Measurements from ENCODE around the gene ARL17B. TPM values are rescaled to one million over a fixed set of nuclear protein-coding genes. Genes with fewer than 3 reads are reported as not detected.
"Not testable (repeated sequence)": the region's sequence is repeated elsewhere in the genome, so short reads cannot be mapped to it uniquely, and the experiment has no call there.

The ARL17B gene
- total RNA-seq, 1 donor from 2014 or later, result 12.8 TPM

DNA sequence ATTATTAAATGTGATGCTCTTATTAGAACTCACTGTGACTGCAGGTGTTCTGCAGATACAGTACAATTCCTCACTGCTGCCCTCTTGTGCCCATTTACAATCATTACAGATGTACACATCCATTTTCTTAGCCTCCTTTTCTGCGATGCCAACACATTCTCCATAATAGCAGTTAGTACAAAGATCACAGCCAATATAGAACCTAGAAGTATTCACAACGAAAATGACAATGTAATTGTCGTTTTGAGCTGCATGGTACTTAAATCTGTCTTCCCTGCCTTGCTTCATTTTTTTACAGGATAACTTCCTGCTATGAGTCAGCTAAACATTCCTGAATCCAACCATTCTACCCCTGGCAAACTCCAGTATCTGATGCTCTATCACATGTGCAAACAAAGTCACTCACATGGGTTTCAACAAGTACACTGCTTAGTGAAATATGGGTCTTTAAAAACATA is 74.8 kb downstream of the ARL17B start:
- not testable (repeated sequence) for H3K4me1 Mint-ChIP-seq; H3K9me3 Mint-ChIP-seq; H3K27me3 Mint-ChIP-seq (ENCODE audit: low read depth); H3K36me3 Mint-ChIP-seq (ENCODE audit: low read depth); H3K27ac Mint-ChIP-seq (ENCODE audit: unreplicated experiment)
- peak; percentile 71 for DNase-seq (ENCODE audit: low read depth, low spot score)
- TF ChIP-seq, protein P1, sequence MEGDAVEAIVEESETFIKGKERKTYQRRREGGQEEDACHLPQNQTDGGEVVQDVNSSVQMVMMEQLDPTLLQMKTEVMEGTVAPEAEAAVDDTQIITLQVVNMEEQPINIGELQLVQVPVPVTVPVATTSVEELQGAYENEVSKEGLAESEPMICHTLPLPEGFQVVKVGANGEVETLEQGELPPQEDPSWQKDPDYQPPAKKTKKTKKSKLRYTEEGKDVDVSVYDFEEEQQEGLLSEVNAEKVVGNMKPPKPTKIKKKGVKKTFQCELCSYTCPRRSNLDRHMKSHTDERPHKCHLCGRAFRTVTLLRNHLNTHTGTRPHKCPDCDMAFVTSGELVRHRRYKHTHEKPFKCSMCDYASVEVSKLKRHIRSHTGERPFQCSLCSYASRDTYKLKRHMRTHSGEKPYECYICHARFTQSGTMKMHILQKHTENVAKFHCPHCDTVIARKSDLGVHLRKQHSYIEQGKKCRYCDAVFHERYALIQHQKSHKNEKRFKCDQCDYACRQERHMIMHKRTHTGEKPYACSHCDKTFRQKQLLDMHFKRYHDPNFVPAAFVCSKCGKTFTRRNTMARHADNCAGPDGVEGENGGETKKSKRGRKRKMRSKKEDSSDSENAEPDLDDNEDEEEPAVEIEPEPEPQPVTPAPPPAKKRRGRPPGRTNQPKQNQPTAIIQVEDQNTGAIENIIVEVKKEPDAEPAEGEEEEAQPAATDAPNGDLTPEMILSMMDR (conservative IDR thresholded peaks at IDR 0.05), result peak; percentile 88
- peak overlapping the region; percentile 0 for H3K4me3 Mint-ChIP-seq

GRCh38 chr17:46285500-46285899 is 76.1 kb downstream of the ARL17B start:
- not testable (repeated sequence) for H3K27me3 Mint-ChIP-seq (ENCODE audit: low read depth); DNase-seq (ENCODE audit: low read depth, low spot score); H3K4me1 Mint-ChIP-seq; H3K4me3 Mint-ChIP-seq; H3K27ac Mint-ChIP-seq (ENCODE audit: unreplicated experiment); H3K9me3 Mint-ChIP-seq; H3K36me3 Mint-ChIP-seq (ENCODE audit: low read depth)

DNA sequence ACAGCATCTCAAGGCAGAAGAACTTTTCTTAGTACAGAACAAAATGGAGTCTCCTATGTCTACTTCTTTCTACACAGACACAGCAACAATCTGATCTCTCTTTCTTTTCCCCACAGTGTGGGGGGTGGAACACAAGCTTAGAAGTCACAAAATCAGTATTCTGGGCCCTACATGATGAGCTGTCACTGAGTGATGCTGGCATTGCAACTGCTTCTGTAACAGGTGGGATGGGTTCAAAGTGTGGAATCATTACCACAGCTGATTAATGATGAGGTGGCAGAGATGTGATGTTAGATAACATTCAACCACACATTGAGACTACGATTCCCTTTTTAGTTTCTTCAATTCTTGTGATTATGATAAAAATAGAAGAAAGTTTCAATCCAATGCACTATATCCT is 77.1 kb downstream of the ARL17B start:
- H3K9me3 Mint-ChIP-seq; H3K36me3 Mint-ChIP-seq (ENCODE audit: low read depth); H3K4me3 Mint-ChIP-seq; H3K27ac Mint-ChIP-seq (ENCODE audit: unreplicated experiment); DNase-seq (ENCODE audit: low read depth, low spot score); H3K27me3 Mint-ChIP-seq (ENCODE audit: low read depth); H3K4me1 Mint-ChIP-seq: not testable (repeated sequence)

DNA sequence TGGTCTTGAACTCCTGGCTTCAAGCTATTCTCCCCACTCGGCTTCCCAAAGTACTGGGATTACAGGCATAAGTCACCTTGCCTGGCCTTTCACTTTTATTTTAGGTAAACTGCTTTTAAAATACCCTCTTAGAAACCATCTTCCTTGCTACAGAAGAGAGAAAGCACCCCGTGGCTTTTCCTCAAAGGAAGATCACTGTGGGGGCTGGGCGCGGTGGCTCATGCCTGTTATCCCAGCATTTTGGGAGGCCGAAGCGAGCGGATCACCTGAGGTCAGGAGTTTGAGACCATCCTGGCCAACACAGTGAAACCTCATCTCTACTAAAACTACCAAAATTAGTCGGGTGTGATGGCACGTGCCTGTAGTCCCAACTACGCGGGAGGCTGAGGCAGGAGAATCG is 78.9 kb downstream of the ARL17B start:
- H3K36me3 Mint-ChIP-seq (ENCODE audit: low read depth); H3K4me3 Mint-ChIP-seq; H3K9me3 Mint-ChIP-seq; H3K27ac Mint-ChIP-seq (ENCODE audit: unreplicated experiment); H3K27me3 Mint-ChIP-seq (ENCODE audit: low read depth); H3K4me1 Mint-ChIP-seq: not testable (repeated sequence)
- peak; percentile 0 for DNase-seq (ENCODE audit: low read depth, low spot score)

DNA sequence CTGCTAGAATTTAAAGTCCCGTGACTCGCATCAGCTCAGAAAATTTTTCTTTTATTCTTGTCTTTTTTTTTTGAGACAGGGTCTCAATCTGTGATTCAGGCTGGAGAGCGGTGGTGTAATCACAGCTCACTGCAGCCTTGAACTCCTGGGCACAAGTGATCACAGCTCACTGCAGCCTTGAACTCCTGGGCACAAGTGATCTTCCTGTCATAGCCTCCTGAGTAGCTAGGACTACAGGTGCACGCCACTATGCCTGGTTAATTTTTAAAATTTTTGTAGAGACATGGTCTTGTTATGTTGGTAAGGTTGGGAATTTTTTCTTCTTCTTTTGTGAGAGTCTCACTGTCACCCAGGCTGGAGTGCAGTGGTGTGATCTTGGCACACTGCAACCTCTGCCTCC is 80.2 kb downstream of the ARL17B start:
- not testable (repeated sequence) for H3K9me3 Mint-ChIP-seq; H3K27me3 Mint-ChIP-seq (ENCODE audit: low read depth); H3K36me3 Mint-ChIP-seq (ENCODE audit: low read depth); H3K4me1 Mint-ChIP-seq; DNase-seq (ENCODE audit: low read depth, low spot score); H3K4me3 Mint-ChIP-seq; H3K27ac Mint-ChIP-seq (ENCODE audit: unreplicated experiment)

GRCh38 chr17:46276728-46277479 is 84.7 kb downstream of the ARL17B start:
- H3K9me3 Mint-ChIP-seq; H3K4me3 Mint-ChIP-seq; H3K36me3 Mint-ChIP-seq (ENCODE audit: low read depth); H3K27ac Mint-ChIP-seq (ENCODE audit: unreplicated experiment); H3K4me1 Mint-ChIP-seq; DNase-seq (ENCODE audit: low read depth, low spot score): not testable (repeated sequence)
- H3K27me3 Mint-ChIP-seq (ENCODE audit: low read depth), result peaks cover 28% of the 10 kb centered on the region

- Mint-ChIP-seq H3K4me3 (no peak overlapping the region), H3K36me3 (ENCODE audit: low read depth) (no peaks in the 10 kb centered on the region), H3K27me3 (ENCODE audit: low read depth) (peaks cover 53% of the 10 kb centered on the region), H3K9me3 (no peaks in the 10 kb centered on the region), H3K4me1 (peaks cover 8% of the 10 kb centered on the region), H3K27ac (ENCODE audit: unreplicated experiment) (no peak overlapping the region)
- DNase-seq (ENCODE audit: low read depth, low spot score), result no peak
- TF ChIP-seq, protein P1 (conservative IDR thresholded peaks at IDR 0.05), result no peak
These were observed 87.3 kb downstream of the ARL17B start for GRCh38 chr17:46274238-46274637.

DNA sequence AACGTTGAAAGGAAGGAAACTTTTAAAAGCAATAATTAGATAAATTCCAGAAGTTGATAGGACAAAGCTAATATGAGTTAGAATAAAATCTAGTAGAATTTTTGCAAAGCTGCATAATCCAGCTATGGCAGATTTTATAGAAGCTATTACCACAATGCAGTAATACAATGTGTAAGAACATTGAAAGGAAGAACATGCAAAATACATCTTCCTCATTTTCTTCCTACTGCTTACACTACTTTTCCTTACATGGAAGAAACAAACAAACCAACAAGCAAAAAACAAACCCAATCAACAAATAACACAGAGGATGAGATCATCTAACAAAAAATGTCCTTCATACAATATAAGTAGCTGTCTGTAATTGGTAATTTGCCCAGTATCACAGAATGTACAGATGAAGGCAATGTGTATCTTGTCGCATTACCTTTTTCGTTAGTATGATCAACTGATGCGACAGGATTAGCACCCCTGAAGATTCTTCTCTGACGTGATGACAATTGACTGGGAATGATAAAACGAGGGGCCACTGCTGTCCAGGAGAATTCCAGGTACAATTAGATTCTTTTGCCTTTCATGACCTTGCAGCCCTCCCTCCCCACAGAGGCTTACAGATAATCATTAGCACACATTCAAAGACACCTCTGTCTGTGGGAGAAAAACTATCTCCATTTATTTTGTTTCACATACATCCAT is 87.9 kb downstream of the ARL17B start:
- Mint-ChIP-seq H3K27me3 (ENCODE audit: low read depth) (peaks cover 57% of the 10 kb centered on the region), H3K4me1 (peaks cover 8% of the 10 kb centered on the region), H3K9me3 (no peaks in the 10 kb centered on the region), H3K27ac (ENCODE audit: unreplicated experiment) (no peak overlapping the region), H3K4me3 (no peak overlapping the region), H3K36me3 (ENCODE audit: low read depth) (no peaks in the 10 kb centered on the region)
- no peak for DNase-seq (ENCODE audit: low read depth, low spot score)
- TF ChIP-seq, protein P1 (conservative IDR thresholded peaks at IDR 0.05), result no peak
